Retinal pigment epithelial cell (primary cell): ENCODE results near the gene DYDC1.
"Not testable (repeated sequence)": the region's sequence is repeated elsewhere in the genome, so short reads cannot be mapped to it uniquely, and the experiment has no call there.

ENCODE experiments used
- DNase-seq: peaks from one replicate; pipeline ENCODE4 v3.0.0-alpha.2; 2010; ENCODE audit warnings: low read depth
- H3K4me3 ChIP-seq: 2 replicates; pipeline ENCODE4 v1.5.1; 2011; ENCODE audit warnings: mild to moderate bottlenecking, low read length, control low read depth, moderate library complexity
- TF ChIP-seq, protein P1 (sequence below): conservative IDR thresholded peaks from 2 replicates; pipeline ENCODE4 v1.5.1; 2011; ENCODE audit warnings: low read depth, low read length, control low read depth, inconsistent platforms

The DYDC1 gene

DNA sequence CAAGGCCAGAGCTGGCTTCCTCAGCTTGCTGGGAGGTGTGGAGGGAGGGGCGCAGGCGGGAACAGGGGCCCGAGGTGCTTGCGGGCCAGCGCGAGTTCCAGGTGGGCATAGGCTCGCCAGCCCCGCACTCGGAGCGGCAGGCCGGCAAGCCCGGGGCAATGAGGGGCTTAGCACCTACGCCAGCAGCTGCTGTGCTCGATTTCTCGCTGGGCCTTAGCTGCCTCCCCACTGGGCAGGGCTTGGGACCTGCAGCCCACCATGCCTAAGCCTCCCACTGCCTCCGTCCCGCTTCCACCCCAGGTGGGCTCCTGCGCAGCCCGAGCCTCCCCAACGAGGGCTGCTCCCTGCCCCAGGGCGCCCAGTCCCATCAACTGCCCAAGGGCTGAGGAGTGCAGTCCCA lies 41.2 kb downstream of the DYDC1 start:
- no peak overlapping the region for H3K4me3 ChIP-seq
- DNase-seq: no peak
- TF ChIP-seq, protein P1, sequence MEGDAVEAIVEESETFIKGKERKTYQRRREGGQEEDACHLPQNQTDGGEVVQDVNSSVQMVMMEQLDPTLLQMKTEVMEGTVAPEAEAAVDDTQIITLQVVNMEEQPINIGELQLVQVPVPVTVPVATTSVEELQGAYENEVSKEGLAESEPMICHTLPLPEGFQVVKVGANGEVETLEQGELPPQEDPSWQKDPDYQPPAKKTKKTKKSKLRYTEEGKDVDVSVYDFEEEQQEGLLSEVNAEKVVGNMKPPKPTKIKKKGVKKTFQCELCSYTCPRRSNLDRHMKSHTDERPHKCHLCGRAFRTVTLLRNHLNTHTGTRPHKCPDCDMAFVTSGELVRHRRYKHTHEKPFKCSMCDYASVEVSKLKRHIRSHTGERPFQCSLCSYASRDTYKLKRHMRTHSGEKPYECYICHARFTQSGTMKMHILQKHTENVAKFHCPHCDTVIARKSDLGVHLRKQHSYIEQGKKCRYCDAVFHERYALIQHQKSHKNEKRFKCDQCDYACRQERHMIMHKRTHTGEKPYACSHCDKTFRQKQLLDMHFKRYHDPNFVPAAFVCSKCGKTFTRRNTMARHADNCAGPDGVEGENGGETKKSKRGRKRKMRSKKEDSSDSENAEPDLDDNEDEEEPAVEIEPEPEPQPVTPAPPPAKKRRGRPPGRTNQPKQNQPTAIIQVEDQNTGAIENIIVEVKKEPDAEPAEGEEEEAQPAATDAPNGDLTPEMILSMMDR: no peak

DNA sequence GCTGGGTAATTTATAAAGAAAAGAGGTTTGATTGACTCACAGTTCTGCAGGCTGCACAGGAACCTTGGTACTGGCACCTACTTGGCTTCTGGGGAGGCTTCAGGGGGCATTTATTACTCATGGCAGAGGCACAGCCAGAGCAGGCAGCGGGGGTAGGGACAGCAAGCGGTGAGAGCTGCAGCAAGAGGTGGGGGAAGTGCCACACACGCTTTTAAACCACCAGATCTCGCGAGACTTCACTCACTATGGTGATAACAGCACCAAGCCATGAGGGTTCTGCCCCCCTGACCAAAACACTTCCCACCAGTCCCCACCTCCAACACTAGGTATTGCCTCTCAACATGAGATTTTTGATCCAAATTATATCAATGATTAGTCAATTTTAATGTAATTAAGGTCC lies 43.0 kb downstream of the DYDC1 start:
- TF ChIP-seq, protein P1: no peak
- H3K4me3 ChIP-seq: no peak overlapping the region
- no peak for DNase-seq

DNA sequence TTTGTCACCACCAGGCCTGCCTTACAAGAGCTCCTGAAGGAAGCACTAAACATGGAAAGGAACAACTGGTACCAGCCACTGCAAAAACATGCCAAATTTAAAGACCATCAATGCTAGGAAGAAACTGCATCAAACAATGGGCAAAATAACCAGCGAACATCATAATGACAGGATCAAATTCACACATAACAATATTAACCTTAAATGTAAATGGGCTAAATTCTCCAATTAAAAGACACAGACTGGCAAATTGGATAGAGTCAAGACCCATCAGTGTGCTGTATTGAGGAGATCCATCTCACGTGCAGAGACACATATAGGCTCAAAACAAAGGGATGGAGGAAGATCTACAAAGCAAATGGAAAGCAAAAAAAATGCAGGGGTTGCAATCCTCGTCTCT lies 50.6 kb downstream of the DYDC1 start:
- not testable (repeated sequence) for H3K4me3 ChIP-seq, DNase-seq

DNA sequence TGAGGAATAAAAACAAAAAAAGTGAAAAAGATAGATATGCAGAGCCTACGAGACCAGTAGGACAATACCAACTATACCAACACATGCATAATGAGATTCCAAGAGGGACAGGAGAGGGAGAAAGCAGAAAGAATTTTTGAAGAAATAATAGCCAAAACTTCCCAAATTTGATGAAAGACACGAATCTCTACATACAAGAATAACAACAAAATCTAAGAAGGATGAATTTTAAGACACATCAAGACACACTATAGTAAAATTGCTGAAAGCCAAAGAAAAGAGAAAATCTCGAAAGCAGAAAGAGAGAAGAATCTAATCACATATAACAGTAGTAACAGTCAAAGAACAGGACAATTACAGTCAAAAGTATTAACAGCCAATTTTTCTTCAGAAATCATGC lies 59.6 kb downstream of the DYDC1 start:
- H3K4me3 ChIP-seq: no peak overlapping the region
- TF ChIP-seq, protein P1: no peak
- no peak for DNase-seq

DNA sequence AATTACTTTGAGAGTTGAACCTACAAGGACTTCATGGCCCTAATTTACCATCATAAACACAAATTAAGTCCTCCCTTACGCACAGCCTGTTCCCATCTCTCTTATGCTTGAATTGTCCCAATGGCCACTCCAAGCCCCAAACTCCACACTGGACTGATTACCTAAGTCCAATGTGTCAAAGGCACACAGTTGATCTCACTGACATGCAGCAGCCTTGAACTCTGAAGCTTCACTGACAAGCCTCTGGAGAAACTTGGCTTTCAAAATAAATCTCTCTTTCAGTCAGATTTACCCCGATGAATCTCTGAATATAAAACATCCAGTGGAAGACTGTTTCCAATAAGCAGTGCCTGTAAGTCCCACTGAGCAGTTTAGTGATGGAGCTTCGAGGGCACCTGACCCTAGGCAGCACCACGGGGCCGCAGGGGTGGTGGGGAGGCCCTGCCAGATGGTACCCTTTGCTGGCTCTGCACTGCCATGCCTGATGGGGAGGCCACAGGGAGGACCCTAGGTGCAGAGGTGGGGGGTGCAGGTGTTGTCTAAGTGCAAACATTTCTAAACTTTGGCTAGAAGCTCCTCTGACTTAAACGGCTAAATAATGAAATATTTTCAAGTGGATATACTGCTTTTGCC lies 63.8 kb downstream of the DYDC1 start:
- TF ChIP-seq, protein P1: no peak
- no peak for DNase-seq

DNA sequence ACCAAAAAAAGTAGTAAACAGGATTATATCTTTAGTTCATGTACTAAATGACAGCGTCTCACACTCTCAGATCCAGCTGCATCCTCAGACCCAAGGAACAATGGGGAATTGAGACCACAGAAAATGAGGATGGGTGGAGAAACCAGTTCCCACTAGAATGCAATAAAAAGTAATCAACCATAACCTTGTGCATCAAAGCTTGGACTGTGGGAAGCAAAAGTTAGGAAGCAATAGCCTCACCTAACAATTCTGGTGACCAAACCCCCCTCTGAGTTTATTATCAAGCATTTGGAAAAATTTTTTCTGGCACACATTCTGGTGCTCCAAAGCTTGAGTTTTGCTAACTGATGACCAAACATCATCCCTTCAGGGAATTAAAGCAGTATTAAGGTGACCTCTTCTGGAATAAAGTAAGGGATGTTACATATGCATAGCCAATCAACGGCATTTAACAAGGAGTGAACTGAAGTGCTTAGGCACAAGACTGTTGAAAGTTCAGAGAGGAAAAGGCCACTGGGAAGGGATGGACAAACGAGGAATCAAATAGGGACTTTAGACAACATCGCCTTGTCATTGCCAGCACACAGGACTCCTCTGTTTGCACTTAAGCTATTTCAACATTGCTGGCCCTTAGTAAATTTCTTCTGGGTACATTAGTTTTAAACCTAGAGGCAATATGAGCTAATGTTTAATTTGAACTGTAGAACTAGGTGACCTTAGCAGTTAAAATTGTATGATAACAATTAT lies 65.9 kb downstream of the DYDC1 start:
- TF ChIP-seq, protein P1: no peak
- no peak overlapping the region for H3K4me3 ChIP-seq
- no peak for DNase-seq

More for the DNA sequence above, 63.8 kb downstream of the DYDC1 start:
- no peak overlapping the region for H3K4me3 ChIP-seq

DNA sequence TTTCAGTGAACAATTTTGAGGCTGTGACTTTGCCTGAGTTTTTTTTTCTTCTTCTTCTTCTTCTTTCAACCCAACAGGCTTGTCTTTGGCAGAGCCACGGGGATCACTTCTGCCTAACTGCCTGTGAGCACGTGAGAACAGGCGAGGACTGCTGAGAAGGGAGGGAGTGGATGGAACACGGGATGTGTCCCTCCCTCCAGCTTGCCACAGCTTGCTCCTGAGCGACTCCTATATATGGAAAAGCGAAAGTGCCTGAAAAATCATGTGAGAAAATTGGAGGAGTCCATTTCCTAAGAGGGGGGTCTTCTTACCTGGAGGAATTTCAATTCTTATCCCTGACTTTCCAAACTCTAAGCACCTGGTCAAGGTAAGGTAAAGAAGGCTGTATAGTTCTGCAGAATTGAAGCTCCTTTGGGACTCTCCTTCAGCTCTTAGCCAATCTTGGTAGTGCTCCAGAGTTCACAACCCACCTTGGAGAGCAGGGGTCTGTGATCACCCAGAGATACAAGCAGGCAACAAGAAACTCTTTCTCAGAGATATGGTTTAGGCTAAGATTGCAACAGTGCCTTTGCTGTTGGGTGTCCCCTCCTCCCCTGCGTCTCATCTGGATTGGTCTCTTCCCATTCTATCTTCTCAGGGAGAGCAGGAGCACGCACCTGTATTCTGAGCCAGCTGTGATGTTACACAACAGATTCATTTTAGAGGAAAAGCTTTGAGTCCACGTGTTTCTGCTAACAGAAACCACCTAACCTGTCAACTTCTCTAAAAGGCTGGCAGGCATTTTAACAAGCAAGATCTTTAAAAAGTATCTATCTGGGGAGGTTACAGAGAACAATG lies 66.9 kb downstream of the DYDC1 start, which contains the start of gene MAT1A:
Gene MAT1A, minus strand, starts transcription at position 208 of the 837 bp plus-strand sequence. CDS start 235 bp downstream, outside the sequence.
- no peak within 1 kb of the TSS for H3K4me3 ChIP-seq
- DNase-seq: no peak
- TF ChIP-seq, protein P1: no peak
